Measurements from ENCODE around the gene NCL. TPM values are rescaled to one million over a fixed set of nuclear protein-coding genes. Genes with fewer than 3 reads are reported as not detected.

The NCL gene
- total RNA-seq, 2 donors from 2014 or later: 385 to 428 TPM

Other genes starting within 250 kb of the NCL start
- gene B3GNT7, start 68.8 kb downstream of the NCL start, total RNA-seq: under 1 TPM; 0.22 to 0.37 TPM
- under 1 TPM; 0.35 to 0.55 TPM for gene NMUR1, start 66.0 kb upstream of the NCL start, total RNA-seq
- not detected for gene TEX44, start 128.4 kb upstream of the NCL start, total RNA-seq
- 1,000 to 10,000 TPM; 1,121 to 1,256 TPM for gene PTMA, start 244.0 kb upstream of the NCL start, total RNA-seq